Tibial nerve (tissue), 4 donors: ENCODE results near the gene TMEFF2.

Source experiments
- EP300 ChIP-seq, 2 donors: sonication (generic); formaldehyde crosslinking; IDR thresholded peaks; one replicate each; pipeline ENCODE4 v1.6.1; 2017; ENCODE audit warnings: antibody characterized with exemption in 2 of 2, mild to moderate bottlenecking in 1 of 2
- POLR2A ChIP-seq, 2 donors: fragments of 450-650 bp; IDR thresholded peaks; one replicate each; pipeline ENCODE4 v1.6.1; 2017; ENCODE audit warnings: antibody characterized with exemption in 2 of 2, mild to moderate bottlenecking in 2 of 2, moderate library complexity in 2 of 2
- TF ChIP-seq, protein P1 (sequence below), 5 experiments: fragments of 200-600 bp in 3 of 5; fragments of 450-650 bp in 2 of 5; sonication (generic) in 3 of 5; IDR thresholded peaks; one replicate each; pipeline ENCODE4 v1.5.1; 2016 to 2019; ENCODE audit warnings: antibody characterized with exemption in 5 of 5, mild to moderate bottlenecking in 3 of 5, moderate library complexity in 2 of 5

DNA sequence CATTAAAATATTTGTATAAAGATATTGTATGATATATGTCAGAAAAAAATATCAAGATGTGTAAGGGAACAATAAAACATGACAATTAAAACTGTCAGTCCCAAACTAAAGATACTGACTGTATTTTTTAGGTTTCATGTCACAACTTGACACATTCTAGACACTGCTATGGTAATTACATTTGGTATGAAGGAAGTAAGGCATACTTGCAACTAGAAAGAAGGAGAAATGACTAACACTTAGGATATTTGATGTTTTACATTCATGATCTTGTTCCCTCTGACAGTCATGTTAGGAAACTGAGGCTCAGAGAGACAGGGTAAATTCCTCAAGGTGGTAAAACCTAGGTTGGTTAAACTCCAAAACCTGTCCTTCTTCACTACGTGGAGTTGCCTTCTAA is 68.3 kb downstream of the TMEFF2 start:
- TF ChIP-seq, protein P1, sequence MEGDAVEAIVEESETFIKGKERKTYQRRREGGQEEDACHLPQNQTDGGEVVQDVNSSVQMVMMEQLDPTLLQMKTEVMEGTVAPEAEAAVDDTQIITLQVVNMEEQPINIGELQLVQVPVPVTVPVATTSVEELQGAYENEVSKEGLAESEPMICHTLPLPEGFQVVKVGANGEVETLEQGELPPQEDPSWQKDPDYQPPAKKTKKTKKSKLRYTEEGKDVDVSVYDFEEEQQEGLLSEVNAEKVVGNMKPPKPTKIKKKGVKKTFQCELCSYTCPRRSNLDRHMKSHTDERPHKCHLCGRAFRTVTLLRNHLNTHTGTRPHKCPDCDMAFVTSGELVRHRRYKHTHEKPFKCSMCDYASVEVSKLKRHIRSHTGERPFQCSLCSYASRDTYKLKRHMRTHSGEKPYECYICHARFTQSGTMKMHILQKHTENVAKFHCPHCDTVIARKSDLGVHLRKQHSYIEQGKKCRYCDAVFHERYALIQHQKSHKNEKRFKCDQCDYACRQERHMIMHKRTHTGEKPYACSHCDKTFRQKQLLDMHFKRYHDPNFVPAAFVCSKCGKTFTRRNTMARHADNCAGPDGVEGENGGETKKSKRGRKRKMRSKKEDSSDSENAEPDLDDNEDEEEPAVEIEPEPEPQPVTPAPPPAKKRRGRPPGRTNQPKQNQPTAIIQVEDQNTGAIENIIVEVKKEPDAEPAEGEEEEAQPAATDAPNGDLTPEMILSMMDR (IDR thresholded peaks at IDR 0.05): no peak
- TF ChIP-seq POLR2A (IDR thresholded peaks at IDR 0.05): no peak
- TF ChIP-seq EP300 (IDR thresholded peaks at IDR 0.05): no peak
